Measurements from ENCODE around the gene DEGS2. TPM values are rescaled to one million over a fixed set of nuclear protein-coding genes. Genes with fewer than 3 reads are reported as not detected.

The DEGS2 gene
- total RNA-seq, 1 donor from 2014 or later, result not detected

GRCh38 chr14:100110816-100111215, 48.6 kb downstream of the DEGS2 start:
- no peak for TF ChIP-seq CTCF (IDR thresholded peaks at IDR 0.05; ENCODE audit: borderline replicate concordance)
- no peak overlapping the region for H3K27ac ChIP-seq (replicated peaks)
- H3K4me1 ChIP-seq, result peaks cover 41% of the 10 kb centered on the region
- no peaks in the 10 kb centered on the region for H3K36me3 ChIP-seq
- no peak overlapping the region for H3K4me3 ChIP-seq
- no peaks in the 10 kb centered on the region for H3K9me3 ChIP-seq (replicated peaks)
- intact Hi-C loops (cut with micrococcal nuclease), result no loop called here
- DNase-seq, result no peak
- H3K27me3 ChIP-seq (ENCODE audit: low read depth), result no peaks in the 10 kb centered on the region

- no peaks in the 10 kb centered on the region for H3K27me3 ChIP-seq (ENCODE audit: low read depth)
- no peaks in the 10 kb centered on the region for H3K36me3 ChIP-seq
- no peak overlapping the region for H3K27ac ChIP-seq (replicated peaks)
- TF ChIP-seq CTCF (IDR thresholded peaks at IDR 0.05; ENCODE audit: borderline replicate concordance), result no peak
- intact Hi-C loops (cut with micrococcal nuclease), result loop anchor here (5.0 kb wide), 1 partner anchor 127 kb away; no protein-coding TSS in a partner anchor
- DNase-seq, result no peak
- no peaks in the 10 kb centered on the region for H3K9me3 ChIP-seq (replicated peaks)
- H3K4me3 ChIP-seq, result no peak overlapping the region
- peaks cover 53% of the 10 kb centered on the region for H3K4me1 ChIP-seq
These were observed 49.9 kb downstream of the DEGS2 start for GRCh38 chr14:100109594-100109955.

GRCh38 chr14:100108840-100109593, 50.4 kb downstream of the DEGS2 start:
- no peaks in the 10 kb centered on the region for H3K9me3 ChIP-seq (replicated peaks)
- TF ChIP-seq CTCF (IDR thresholded peaks at IDR 0.05; ENCODE audit: borderline replicate concordance), result no peak

GRCh38 chr14:100108042-100108825, 51.2 kb downstream of the DEGS2 start:
- Histone ChIP-seq H3K27ac (replicated peaks) (peak overlapping the region; percentile 59), H3K9me3 (replicated peaks) (no peaks in the 10 kb centered on the region), H3K36me3 (no peaks in the 10 kb centered on the region), H3K4me1 (peaks cover 67% of the 10 kb centered on the region), H3K4me3 (no peak overlapping the region), H3K27me3 (ENCODE audit: low read depth) (no peaks in the 10 kb centered on the region)
- intact Hi-C loops (cut with micrococcal nuclease), result loop anchor here (5.0 kb wide), 1 partner anchor 126 kb away; no protein-coding TSS in a partner anchor
- peak; percentile 88 for DNase-seq
- TF ChIP-seq CTCF (IDR thresholded peaks at IDR 0.05; ENCODE audit: borderline replicate concordance), result peak; percentile 93

More at GRCh38 chr14:100108840-100109593, 50.4 kb downstream of the DEGS2 start:
- no peak for DNase-seq
- H3K27ac ChIP-seq (replicated peaks), result peak overlapping the region; percentile 59
- H3K27me3 ChIP-seq (ENCODE audit: low read depth), result no peaks in the 10 kb centered on the region
- H3K4me1 ChIP-seq, result peaks cover 59% of the 10 kb centered on the region
- intact Hi-C loops (cut with micrococcal nuclease), result loop anchor here (5.0 kb wide), 1 partner anchor 127 kb away; no protein-coding TSS in a partner anchor
- no peak overlapping the region for H3K4me3 ChIP-seq
- no peaks in the 10 kb centered on the region for H3K36me3 ChIP-seq

GRCh38 chr14:100107236-100107635, 52.2 kb downstream of the DEGS2 start:
- no peaks in the 10 kb centered on the region for H3K27me3 ChIP-seq (ENCODE audit: low read depth)
- H3K36me3 ChIP-seq, result no peaks in the 10 kb centered on the region
- DNase-seq, result no peak
- H3K27ac ChIP-seq (replicated peaks), result peak overlapping the region; percentile 50
- no peak overlapping the region for H3K4me3 ChIP-seq
- intact Hi-C loops (cut with micrococcal nuclease), result loop anchor here (5.0 kb wide), 1 partner anchor 125 kb away; no protein-coding TSS in a partner anchor
- no peak for TF ChIP-seq CTCF (IDR thresholded peaks at IDR 0.05; ENCODE audit: borderline replicate concordance)
- peaks cover 76% of the 10 kb centered on the region for H3K4me1 ChIP-seq
- H3K9me3 ChIP-seq (replicated peaks), result no peaks in the 10 kb centered on the region
